Kasumi-1 (cell line): ENCODE data around the gene PGLYRP1.

ENCODE experiments used
- DNase-seq, 2 experiments: peaks; one replicate each; lab custom pipeline; 2025; lab: John Stamatoyannopoulos, UW

Gene PGLYRP1

GRCh38 chr19:46022431-46023310 is at the start of gene PGLYRP1:
PGLYRP1 (minus strand) TSS chr19:46023053; CDS start chr19:46023021, 32 bp downstream.
- no peak for DNase-seq

GRCh38 chr19:46069806-46070341 is 47.0 kb upstream of the PGLYRP1 start:
- DNase-seq, result no peak

GRCh38 chr19:46068345-46069258 is 45.7 kb upstream of the PGLYRP1 start:
- peak; percentile 21 to 31 for DNase-seq

GRCh38 chr19:46067691-46068090 is 44.8 kb upstream of the PGLYRP1 start:
- no peak for DNase-seq

GRCh38 chr19:46066471-46066870 is 43.6 kb upstream of the PGLYRP1 start:
- DNase-seq, result no peak

- no peak for DNase-seq
Observed at GRCh38 chr19:46065486-46066071, 42.7 kb upstream of the PGLYRP1 start.

- no peak for DNase-seq
Observed at GRCh38 chr19:46063201-46063600, 40.3 kb upstream of the PGLYRP1 start.

GRCh38 chr19:46060012-46060411 is 37.2 kb upstream of the PGLYRP1 start:
- DNase-seq, result no peak

GRCh38 chr19:46058778-46059177 is 35.9 kb upstream of the PGLYRP1 start:
- no peak for DNase-seq

GRCh38 chr19:46056536-46056935 is 33.7 kb upstream of the PGLYRP1 start:
- DNase-seq, result no peak

GRCh38 chr19:46052896-46053295 is 30.0 kb upstream of the PGLYRP1 start:
- no peak for DNase-seq

- no peak for DNase-seq
Observed at GRCh38 chr19:46049597-46049996, 26.7 kb upstream of the PGLYRP1 start.

- no peak for DNase-seq
Observed at GRCh38 chr19:46043519-46043918, 20.7 kb upstream of the PGLYRP1 start.

- DNase-seq, result no peak
Observed at GRCh38 chr19:46042252-46042883, 19.5 kb upstream of the PGLYRP1 start.

- no peak for DNase-seq
Observed at GRCh38 chr19:46040952-46041500, 18.2 kb upstream of the PGLYRP1 start, which contains the start of gene IGFL4. IGFL4 (minus strand) TSS chr19:46041002; CDS start chr19:46040962, 40 bp downstream.

- DNase-seq, result no peak
Observed at GRCh38 chr19:46040125-46040524, 17.3 kb upstream of the PGLYRP1 start.

- DNase-seq, result no peak
Observed at GRCh38 chr19:46036744-46037128, 13.9 kb upstream of the PGLYRP1 start.

- no peak for DNase-seq
Observed at GRCh38 chr19:46035986-46036743, 13.3 kb upstream of the PGLYRP1 start.

- DNase-seq, result no peak
Observed at GRCh38 chr19:46035546-46035945, 12.7 kb upstream of the PGLYRP1 start.

GRCh38 chr19:46033401-46033800 is 10.5 kb upstream of the PGLYRP1 start:
- no peak for DNase-seq
